Endothelial cell of umbilical vein (primary cell): Measurements from ENCODE around the gene CFAP46. TPM values are rescaled to one million over a fixed set of nuclear protein-coding genes. Genes with fewer than 3 reads are reported as not detected.

Source experiments
- BruUV-seq: library from RNA; stranded (reverse); fragments of 400-500 nt; replicated peaks from 2 replicates; lab custom pipeline; 2021; lab: Mats Ljungman, UMichigan
- CTCF ChIA-PET: fragments of 300-600, 350-600 bp; sonication (Branson Sonifier 250); formaldehyde crosslinking; loops from one replicate; lab custom pipeline; 2021; ENCODE audit warnings: antibody characterized with exemption, inconsistent platforms; lab: Charles Lee
- POLR2A ChIA-PET: fragments of 300-600, 350-600 bp; sonication (Branson Sonifier 250); formaldehyde crosslinking; loops from one replicate; lab custom pipeline; 2021; ENCODE audit warnings: antibody characterized with exemption, inconsistent platforms; lab: Charles Lee
- DNase-seq: peaks from one replicate; pipeline ENCODE4 v3.0.0-alpha.2; 2011; ENCODE audit warnings: low read depth, low spot score
- FAIRE-seq: peaks from 2 replicates; lab custom pipeline; 2011; peaks lifted over from hg19 to GRCh38; lab: Jason Lieb, UNC
- H2AFZ ChIP-seq: 2 replicates; pipeline ENCODE4 v1.6.0; 2012; ENCODE audit warnings: low read depth, low read length, control low read depth, inconsistent platforms
- H3K27ac ChIP-seq: 2 replicates; pipeline ENCODE4 v1.5.1; 2011; ENCODE audit warnings: low read depth, mild to moderate bottlenecking, control low read depth, low read length, moderate library complexity; ENCODE audit not compliant: insufficient read depth
- H3K27me3 ChIP-seq, 2 experiments: 2 replicates each; pipeline versions ENCODE4 v1.6.0 to v1.6.1; 2011; ENCODE audit warnings: low read length in 2 of 2, mixed read lengths in 1 of 2; ENCODE audit not compliant: control insufficient read depth in 2 of 2, insufficient read depth in 2 of 2
- H3K36me3 ChIP-seq, 2 experiments: 2 replicates in 1 of 2; 3 replicates in 1 of 2; pipeline ENCODE4 v1.5.1; 2011; ENCODE audit warnings: low read length in 2 of 2, mild to moderate bottlenecking in 1 of 2, moderate library complexity in 1 of 2; ENCODE audit not compliant: control insufficient read depth in 2 of 2, insufficient read depth in 2 of 2; ENCODE audit errors: extremely low read depth in 1 of 2
- H3K4me1 ChIP-seq: 3 replicates; pipeline ENCODE4 v1.5.1; 2011; ENCODE audit warnings: mild to moderate bottlenecking, low read length; ENCODE audit not compliant: control insufficient read depth, insufficient read depth; ENCODE audit errors: extremely low read depth
- H3K4me2 ChIP-seq: 2 replicates; pipeline ENCODE4 v1.6.1; 2011; ENCODE audit warnings: low read length, control low read depth, mixed read lengths; ENCODE audit not compliant: insufficient read depth
- H3K4me3 ChIP-seq, 3 experiments: fragments of 200-600 bp in 1 of 3; sonication (generic), shearing (Covaris generic) in 1 of 3; replicated peaks in 1 of 3; 2 replicates each; pipeline ENCODE4 v1.5.1; 2011 to 2016; ENCODE audit warnings: control low read depth in 3 of 3, low read length in 3 of 3, mild to moderate bottlenecking in 2 of 3, inconsistent platforms in 1 of 3, low read depth in 1 of 3, moderate library complexity in 1 of 3; ENCODE audit not compliant: insufficient read depth in 1 of 3
- H3K79me2 ChIP-seq: 2 replicates; pipeline ENCODE4 v1.6.0; 2012; ENCODE audit warnings: low read length, inconsistent platforms; ENCODE audit not compliant: control insufficient read depth, insufficient read depth
- H3K9ac ChIP-seq: replicated peaks from 2 replicates; pipeline ENCODE3; 2011; ENCODE audit warnings: low read length, control low read depth; ENCODE audit not compliant: insufficient read depth; ENCODE audit errors: extremely low read depth
- H3K9me1 ChIP-seq: replicated peaks from 3 replicates; pipeline ENCODE4 v1.6.0; 2011; ENCODE audit warnings: mild to moderate bottlenecking, low read length; ENCODE audit not compliant: control insufficient read depth, insufficient read depth; ENCODE audit errors: extremely low read depth
- H3K9me3 ChIP-seq: replicated peaks from 2 replicates; pipeline ENCODE4 v1.5.1; 2012; ENCODE audit warnings: low read length, inconsistent platforms; ENCODE audit not compliant: control insufficient read depth, insufficient read depth
- H4K20me1 ChIP-seq: replicated peaks from 2 replicates; pipeline ENCODE3; 2011; ENCODE audit warnings: mild to moderate bottlenecking, low read length; ENCODE audit not compliant: control insufficient read depth, insufficient read depth; ENCODE audit errors: extremely low read depth
- CTCF ChIP-seq, 2 donors: IDR thresholded peaks; 1 replicate in 1 of 2; 2 replicates in 1 of 2; pipeline ENCODE4 v1.5.1; 2011; ENCODE audit warnings: low read length in 2 of 2, mild to moderate bottlenecking in 2 of 2, moderate library complexity in 2 of 2, control low read depth in 1 of 2, inconsistent platforms in 1 of 2, low read depth in 1 of 2; ENCODE audit not compliant: insufficient read depth in 1 of 2; ENCODE audit errors: extremely low read depth in 1 of 2
- EZH2 ChIP-seq: IDR thresholded peaks from 2 replicates; pipeline ENCODE4 v1.6.1; 2012; ENCODE audit warnings: borderline replicate concordance, low read depth, mild to moderate bottlenecking, moderate library complexity, low read length, inconsistent platforms; ENCODE audit not compliant: severe bottlenecking
- FOS ChIP-seq: IDR thresholded peaks from 2 replicates; pipeline ENCODE4 v1.6.1; 2011; ENCODE audit warnings: mild to moderate bottlenecking, low read length, moderate library complexity, borderline replicate concordance; ENCODE audit not compliant: insufficient read depth
- GATA2 ChIP-seq: IDR thresholded peaks from 2 replicates; pipeline ENCODE4 v1.7.0; 2011; ENCODE audit warnings: low read depth, mild to moderate bottlenecking, moderate library complexity, mixed read lengths, low read length; ENCODE audit not compliant: insufficient read length, insufficient read depth
- JUN ChIP-seq: IDR thresholded peaks from 2 replicates; pipeline ENCODE4 v1.6.1; 2011; ENCODE audit warnings: borderline replicate concordance, low read depth; ENCODE audit not compliant: insufficient read length, insufficient read depth
- MAX ChIP-seq: IDR thresholded peaks from 2 replicates; pipeline ENCODE4 v1.6.1; 2011; ENCODE audit not compliant: insufficient read depth, insufficient read length
- MYC ChIP-seq: IDR thresholded peaks from one replicate; pipeline ENCODE4 v1.6.1; 2011; ENCODE audit warnings: mild to moderate bottlenecking, low read depth, low read length
- POLR2A ChIP-seq: IDR thresholded peaks from 2 replicates; pipeline ENCODE4 v1.6.1; 2012; ENCODE audit warnings: low read depth, mild to moderate bottlenecking, control low read depth, low read length
- POLR2AphosphoS5 ChIP-seq: IDR thresholded peaks from 2 replicates; pipeline ENCODE4 v1.6.1; 2012; ENCODE audit warnings: low read depth, mild to moderate bottlenecking, control low read depth, low read length, moderate library complexity; ENCODE audit not compliant: insufficient read depth
- dilution Hi-C: fragments of 300-500 bp; cut with MboI; formaldehyde crosslinking; loops from one replicate; pipeline ENCODE4 v1.15.0; 2019; ENCODE audit warnings: low sequenced_read_pairs; ENCODE audit not compliant: extremely low pct_ligation_motif_present
- intact Hi-C: fragments of 100-400 bp; cut with micrococcal nuclease; formaldehyde crosslinking; loops from one replicate; pipeline ENCODE4 v1.10.0; 2022
- polyA plus RNA-seq, 4 experiments: library from polyadenylated mRNA; depleted of rRNA in 3 of 4; stranded (reverse) in 3 of 4; unstranded in 1 of 4; fragments of >200 nt; gene quantifications; 2 replicates each; pipeline versions ENCODE4 v1.2.1 to v1.2.3, GENCODE V29; 2011 to 2012; ENCODE audit warnings: missing spikeins in 1 of 4
- total RNA-seq: library from RNA; stranded (reverse); gene quantifications from 2 replicates; pipeline ENCODE4 v1.2.3, GENCODE V29; 2021

CFAP46 gene
- total and polyA plus RNA-seq, 2 donors (not counting 3 experiments of a cell fraction or from before 2014, with no cell fraction given), result 0.75 to 0.98 TPM

GRCh38 chr10:132986576-132986975 lies 44.2 kb upstream of the CFAP46 start:
- TF ChIP-seq EZH2 (no peak), POLR2AphosphoS5 (no peak), GATA2 (no peak), JUN (no peak)
- H3K27ac ChIP-seq, result no peak overlapping the region
- H2AFZ ChIP-seq, result no peak overlapping the region
- no peaks in the 10 kb centered on the region for H3K27me3 ChIP-seq
- H4K20me1 ChIP-seq, result no peaks in the 10 kb centered on the region
- H3K9ac ChIP-seq, result no peak overlapping the region
- H3K4me2 ChIP-seq, result no peak overlapping the region
- no peaks in the 10 kb centered on the region for H3K9me3 ChIP-seq
- H3K9me1 ChIP-seq, result no peaks in the 10 kb centered on the region
- no peak overlapping the region for H3K4me3 ChIP-seq
- intact Hi-C loops (no loop called here), dilution Hi-C loops (no loop called here)
- no peaks in the 10 kb centered on the region for H3K36me3 ChIP-seq
- FAIRE-seq (no peak), DNase-seq (no peak)
- no peaks in the 10 kb centered on the region for H3K79me2 ChIP-seq
- ChIA-PET POLR2A (no interaction called here), CTCF (no interaction called here)
- BruUV-seq, result no TSS peak
- no peaks in the 10 kb centered on the region for H3K4me1 ChIP-seq

GRCh38 chr10:132986076-132986475 lies 43.7 kb upstream of the CFAP46 start:
- no TSS peak for BruUV-seq
- Histone ChIP-seq H3K9ac (no peak overlapping the region), H3K4me3 (no peak overlapping the region), H3K4me1 (no peaks in the 10 kb centered on the region), H3K9me3 (no peaks in the 10 kb centered on the region), H4K20me1 (no peaks in the 10 kb centered on the region), H2AFZ (no peak overlapping the region), H3K36me3 (no peaks in the 10 kb centered on the region), H3K79me2 (no peaks in the 10 kb centered on the region), H3K27me3 (no peaks in the 10 kb centered on the region), H3K4me2 (no peak overlapping the region), H3K27ac (no peak overlapping the region), H3K9me1 (no peaks in the 10 kb centered on the region)
- intact Hi-C loops (no loop called here), dilution Hi-C loops (no loop called here)
- DNase-seq, result no peak
- POLR2A ChIA-PET, result no interaction called here
- no peak for TF ChIP-seq JUN
- TF ChIP-seq GATA2, result no peak
- TF ChIP-seq FOS, result no peak
- no peak for TF ChIP-seq EZH2
- TF ChIP-seq MYC, result no peak
- no peak for TF ChIP-seq POLR2AphosphoS5
- TF ChIP-seq MAX, result no peak
- no peak for TF ChIP-seq CTCF (IDR thresholded peaks at IDR 0.05; ENCODE audit: extremely low read depth in 1 of 2, insufficient read depth in 1 of 2, low read depth in 1 of 2, low read length in 2 of 2)
- no peak for TF ChIP-seq POLR2A
- CTCF ChIA-PET, result no interaction called here
- no peak for FAIRE-seq
